ENCODE measurements around the gene DLD.

- TF ChIP-seq CTCF (IDR thresholded peaks at IDR 0.05) (no peak), POLR2A (IDR thresholded peaks at IDR 0.05) (no peak), EP300 (IDR thresholded peaks at IDR 0.05; ENCODE audit: low read depth) (no peak), POLR2AphosphoS5 (IDR thresholded peaks at IDR 0.05) (no peak)
These were observed 40.9 kb downstream of the DLD start for GRCh38 chr7:107931740-107932515.
